Neural progenitor cell (in vitro differentiated cells): ENCODE results near the gene BDH2. TPM values are rescaled to one million over a fixed set of nuclear protein-coding genes. Genes with fewer than 3 reads are reported as not detected.

Experiments
- total RNA-seq: library from RNA; depleted of rRNA; stranded (reverse); fragments of >200 nt; gene quantifications from 2 replicates; pipeline ENCODE4 v1.2.3, GENCODE V29; 2015; ENCODE audit warnings: low replicate concordance

Gene BDH2
- total RNA-seq, 1 donor from 2014 or later: 95.3 TPM

Other genes with a start within 250 kb of the BDH2 start
- 44.0 and 78.6 TPM in 2 replicates for gene CISD2, start 230.8 kb downstream of the BDH2 start, total RNA-seq
- gene SLC9B1, start 80.1 kb downstream of the BDH2 start, total RNA-seq: not detected in 2 replicates
- gene SLC9B2, start 23.1 kb downstream of the BDH2 start, total RNA-seq: 9.7 and 14.6 TPM in 2 replicates
- 55.7 and 95.2 TPM in 2 replicates for gene CENPE, start 98.5 kb upstream of the BDH2 start, total RNA-seq